Sigmoid colon (tissue), 4 donors: Measurements from ENCODE around the gene ORMDL3.

Experiments used
- EP300 ChIP-seq, 4 donors: sonication (generic); formaldehyde crosslinking; IDR thresholded peaks; one replicate each; pipeline ENCODE4 v1.6.1; 2017; ENCODE audit warnings: antibody characterized with exemption in 4 of 4
- POLR2A ChIP-seq, 2 donors: fragments of 450-650 bp; IDR thresholded peaks; one replicate each; pipeline ENCODE4 v1.6.1; 2016; ENCODE audit warnings: antibody characterized with exemption in 2 of 2, mild to moderate bottlenecking in 2 of 2, moderate library complexity in 2 of 2
- TF ChIP-seq, protein P1 (sequence below), 4 experiments: fragments of 450-650 bp in 3 of 4; fragments of 200-600 bp in 1 of 4; IDR thresholded peaks; one replicate each; pipeline ENCODE4 v1.5.1; 2016 to 2019; ENCODE audit warnings: antibody characterized with exemption in 4 of 4, mild to moderate bottlenecking in 3 of 4, moderate library complexity in 2 of 4

DNA sequence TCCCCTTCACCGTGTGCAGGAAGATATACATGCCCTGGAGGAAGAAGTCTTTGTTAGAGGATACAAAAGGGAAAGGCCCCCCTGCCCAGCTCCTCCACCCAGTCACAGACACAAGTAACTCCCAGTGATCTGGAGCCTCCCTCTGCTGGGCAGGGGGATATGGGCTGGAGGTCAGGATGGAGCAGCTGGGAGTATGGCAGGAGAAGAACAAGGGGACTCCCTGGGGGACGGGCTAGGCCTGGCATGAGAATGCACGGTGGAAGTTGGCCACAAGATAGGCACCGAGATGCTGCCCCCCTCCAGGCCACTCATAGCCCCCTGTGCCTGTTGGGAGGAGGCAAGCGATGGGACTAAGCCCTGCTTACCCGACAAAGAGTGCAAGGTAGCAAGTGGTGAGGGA, 4.2 kb downstream of the ORMDL3 start:
- TF ChIP-seq, protein P1, sequence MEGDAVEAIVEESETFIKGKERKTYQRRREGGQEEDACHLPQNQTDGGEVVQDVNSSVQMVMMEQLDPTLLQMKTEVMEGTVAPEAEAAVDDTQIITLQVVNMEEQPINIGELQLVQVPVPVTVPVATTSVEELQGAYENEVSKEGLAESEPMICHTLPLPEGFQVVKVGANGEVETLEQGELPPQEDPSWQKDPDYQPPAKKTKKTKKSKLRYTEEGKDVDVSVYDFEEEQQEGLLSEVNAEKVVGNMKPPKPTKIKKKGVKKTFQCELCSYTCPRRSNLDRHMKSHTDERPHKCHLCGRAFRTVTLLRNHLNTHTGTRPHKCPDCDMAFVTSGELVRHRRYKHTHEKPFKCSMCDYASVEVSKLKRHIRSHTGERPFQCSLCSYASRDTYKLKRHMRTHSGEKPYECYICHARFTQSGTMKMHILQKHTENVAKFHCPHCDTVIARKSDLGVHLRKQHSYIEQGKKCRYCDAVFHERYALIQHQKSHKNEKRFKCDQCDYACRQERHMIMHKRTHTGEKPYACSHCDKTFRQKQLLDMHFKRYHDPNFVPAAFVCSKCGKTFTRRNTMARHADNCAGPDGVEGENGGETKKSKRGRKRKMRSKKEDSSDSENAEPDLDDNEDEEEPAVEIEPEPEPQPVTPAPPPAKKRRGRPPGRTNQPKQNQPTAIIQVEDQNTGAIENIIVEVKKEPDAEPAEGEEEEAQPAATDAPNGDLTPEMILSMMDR (IDR thresholded peaks at IDR 0.05): no peak
- TF ChIP-seq EP300 (IDR thresholded peaks at IDR 0.05): no peak
- no peak for TF ChIP-seq POLR2A (IDR thresholded peaks at IDR 0.05)
